ENCODE results near the gene DCAF12L2. TPM values are rescaled to one million over a fixed set of nuclear protein-coding genes. Genes with fewer than 3 reads are reported as not detected.

DCAF12L2 gene
- total RNA-seq, 4 donors from 2014 or later, result 0.21 to 1.7 TPM; not detected in 2

- peak overlapping the region in 1 of 4 donors; percentile 49 for H3K4me3 ChIP-seq
- TF ChIP-seq EP300 (IDR thresholded peaks at IDR 0.05) (no peak), POLR2A (IDR thresholded peaks at IDR 0.05) (no peak)
- TF ChIP-seq, protein P1, sequence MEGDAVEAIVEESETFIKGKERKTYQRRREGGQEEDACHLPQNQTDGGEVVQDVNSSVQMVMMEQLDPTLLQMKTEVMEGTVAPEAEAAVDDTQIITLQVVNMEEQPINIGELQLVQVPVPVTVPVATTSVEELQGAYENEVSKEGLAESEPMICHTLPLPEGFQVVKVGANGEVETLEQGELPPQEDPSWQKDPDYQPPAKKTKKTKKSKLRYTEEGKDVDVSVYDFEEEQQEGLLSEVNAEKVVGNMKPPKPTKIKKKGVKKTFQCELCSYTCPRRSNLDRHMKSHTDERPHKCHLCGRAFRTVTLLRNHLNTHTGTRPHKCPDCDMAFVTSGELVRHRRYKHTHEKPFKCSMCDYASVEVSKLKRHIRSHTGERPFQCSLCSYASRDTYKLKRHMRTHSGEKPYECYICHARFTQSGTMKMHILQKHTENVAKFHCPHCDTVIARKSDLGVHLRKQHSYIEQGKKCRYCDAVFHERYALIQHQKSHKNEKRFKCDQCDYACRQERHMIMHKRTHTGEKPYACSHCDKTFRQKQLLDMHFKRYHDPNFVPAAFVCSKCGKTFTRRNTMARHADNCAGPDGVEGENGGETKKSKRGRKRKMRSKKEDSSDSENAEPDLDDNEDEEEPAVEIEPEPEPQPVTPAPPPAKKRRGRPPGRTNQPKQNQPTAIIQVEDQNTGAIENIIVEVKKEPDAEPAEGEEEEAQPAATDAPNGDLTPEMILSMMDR (IDR thresholded peaks at IDR 0.05), result no peak
- no peak overlapping the region for H3K27ac ChIP-seq
- H3K36me3 ChIP-seq, result no peaks in the 10 kb centered on the region
- H3K9me3 ChIP-seq, result no peaks in the 10 kb centered on the region
- no peaks in the 10 kb centered on the region for H3K27me3 ChIP-seq
- no peak for DNase-seq (ENCODE audit: low spot score in 2 of 2)
- 40 to 70% methylated on average over 6 to 15 of the region's 24 CpGs for WGBS, 2 donors
- H3K4me1 ChIP-seq, result no peaks in the 10 kb centered on the region
Measured at GRCh38 chrX:126165401-126165720, 728 bp downstream of the DCAF12L2 start.

DNA sequence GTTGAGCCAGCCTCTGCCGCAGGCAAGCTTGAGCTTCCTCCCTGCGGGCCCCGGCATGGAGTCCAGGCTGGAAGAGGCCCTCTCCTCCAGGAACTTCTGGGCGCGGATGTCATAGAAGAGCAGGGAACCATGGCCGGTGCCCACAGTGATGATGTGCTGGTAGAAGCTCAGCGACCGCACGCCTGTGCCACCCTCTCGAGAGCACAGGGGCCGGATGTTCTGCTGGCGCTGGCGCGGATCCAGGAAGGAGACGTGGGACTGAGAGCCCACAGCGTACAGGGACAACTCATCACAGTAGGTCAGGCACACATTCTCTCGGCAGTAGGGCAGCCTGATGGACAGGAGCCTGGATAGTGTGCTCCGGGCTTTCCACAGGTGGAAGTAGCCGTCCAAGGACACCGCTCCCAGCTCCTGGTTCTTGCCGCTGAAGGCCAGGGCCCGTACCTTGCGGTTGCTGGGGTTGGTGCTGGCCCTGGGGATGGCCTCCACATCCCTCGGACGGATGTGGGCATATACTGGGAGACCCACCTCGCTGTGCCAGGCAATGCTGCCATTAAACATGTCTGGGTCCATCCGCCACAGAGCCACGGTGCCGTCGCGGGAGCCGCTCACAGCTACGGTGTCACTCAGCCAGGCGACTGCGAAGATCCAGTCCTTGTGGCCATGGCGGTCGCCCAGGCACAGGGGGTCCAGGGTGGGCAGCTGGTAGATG, 1.2 kb downstream of the DCAF12L2 start:
- no peaks in the 10 kb centered on the region for H3K36me3 ChIP-seq
- no peaks in the 10 kb centered on the region for H3K4me1 ChIP-seq
- TF ChIP-seq, protein P1 (IDR thresholded peaks at IDR 0.05), result no peak
- TF ChIP-seq EP300 (IDR thresholded peaks at IDR 0.05), result no peak
- no peak for TF ChIP-seq POLR2A (IDR thresholded peaks at IDR 0.05)
- DNase-seq (ENCODE audit: low spot score in 2 of 2), result no peak
- 91 to 96% methylated on average over 5 to 11 of the region's 37 CpGs for WGBS, 2 donors
- H3K4me3 ChIP-seq, result no peak overlapping the region
- no peaks in the 10 kb centered on the region for H3K27me3 ChIP-seq
- H3K27ac ChIP-seq, result no peak overlapping the region
- no peaks in the 10 kb centered on the region for H3K9me3 ChIP-seq

DNA sequence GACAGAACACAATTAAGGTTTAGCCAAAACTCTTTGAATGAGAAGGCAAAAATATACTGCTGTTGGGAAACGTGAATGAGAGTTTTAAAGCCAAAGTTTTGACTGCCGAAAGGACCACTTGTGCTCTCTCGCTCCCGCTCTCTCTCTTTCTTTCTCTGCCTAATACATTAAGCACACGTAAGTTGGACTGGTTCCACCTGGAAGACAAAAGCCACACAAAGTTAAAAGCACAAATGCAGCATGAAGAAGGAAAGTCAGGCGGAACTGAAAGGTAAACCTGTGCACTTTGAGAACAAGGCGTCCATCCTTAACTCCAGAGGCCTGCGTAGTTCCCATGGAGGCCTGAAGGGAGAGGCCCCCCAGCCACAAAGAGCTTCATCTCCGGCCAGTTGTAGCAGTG, 1.9 kb downstream of the DCAF12L2 start:
- Histone ChIP-seq H3K36me3 (no peaks in the 10 kb centered on the region), H3K4me3 (no peak overlapping the region), H3K9me3 (no peaks in the 10 kb centered on the region), H3K27ac (no peak overlapping the region), H3K4me1 (no peaks in the 10 kb centered on the region), H3K27me3 (no peaks in the 10 kb centered on the region)
- no peak for DNase-seq (ENCODE audit: low spot score in 2 of 2)
- WGBS, 2 donors, result 79 to 90% methylated on average over 9 of the region's 9 CpGs
- TF ChIP-seq EP300 (IDR thresholded peaks at IDR 0.05), result no peak
- TF ChIP-seq, protein P1 (IDR thresholded peaks at IDR 0.05), result no peak
- TF ChIP-seq POLR2A (IDR thresholded peaks at IDR 0.05), result no peak

DNA sequence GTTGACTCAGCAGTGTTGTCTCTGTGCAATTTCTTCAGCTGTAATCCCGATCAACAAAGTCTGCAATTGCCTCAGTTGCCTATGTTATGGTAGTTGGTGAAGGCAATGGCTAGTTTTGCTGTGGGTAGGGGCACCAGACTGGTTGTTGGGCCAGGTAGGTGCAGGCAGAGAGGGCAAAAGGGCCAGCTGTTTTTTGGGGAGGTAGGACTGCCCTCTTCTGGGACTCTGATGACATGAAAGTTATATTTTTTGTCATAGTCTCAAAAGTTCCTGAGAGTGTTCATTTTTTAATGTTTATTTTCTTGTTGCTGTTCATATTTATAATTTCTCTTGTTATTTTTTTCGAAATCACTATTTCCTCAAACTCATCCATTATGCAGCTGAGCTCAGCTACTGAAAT, 25.1 kb downstream of the DCAF12L2 start:
- no peak overlapping the region for H3K27ac ChIP-seq
- DNase-seq (ENCODE audit: low spot score in 2 of 2), result no peak
- H3K4me3 ChIP-seq, result no peak overlapping the region
- TF ChIP-seq POLR2A (IDR thresholded peaks at IDR 0.05) (no peak), EP300 (IDR thresholded peaks at IDR 0.05) (no peak)
- TF ChIP-seq, protein P1 (IDR thresholded peaks at IDR 0.05), result no peak
- 46 to 56% methylated on average over 1 to 2 of the region's 2 CpGs for WGBS, 2 donors
- H3K27me3 ChIP-seq, result no peaks in the 10 kb centered on the region
- H3K4me1 ChIP-seq, result no peaks in the 10 kb centered on the region
- H3K9me3 ChIP-seq, result no peaks in the 10 kb centered on the region
- H3K36me3 ChIP-seq, result no peaks in the 10 kb centered on the region

- Histone ChIP-seq H3K36me3 (no peaks in the 10 kb centered on the region), H3K4me1 (no peaks in the 10 kb centered on the region), H3K9me3 (peaks cover 0 to 7% (median 0%) of the 10 kb centered on the region in 4 donors), H3K4me3 (no peak overlapping the region), H3K27ac (no peak overlapping the region), H3K27me3 (no peaks in the 10 kb centered on the region)
- WGBS, 2 donors, result 88 to 100% methylated on average over 1 of the region's 1 CpG
- TF ChIP-seq EP300 (IDR thresholded peaks at IDR 0.05) (no peak), POLR2A (IDR thresholded peaks at IDR 0.05) (no peak)
- TF ChIP-seq, protein P1 (IDR thresholded peaks at IDR 0.05), result no peak
- DNase-seq (ENCODE audit: low spot score in 2 of 2), result no peak
Measured at GRCh38 chrX:126137899-126138298, 28.2 kb downstream of the DCAF12L2 start.
